Erythroblast (primary cell): ENCODE data around the gene ATRNL1.

ENCODE experiments used
- GATA1 ChIP-seq: IDR thresholded peaks from 2 replicates; pipeline ENCODE4 v1.6.1; 2011; ENCODE audit warnings: low read depth, mild to moderate bottlenecking, control low read depth, low read length, moderate library complexity
- POLR2A ChIP-seq: IDR thresholded peaks from 2 replicates; pipeline ENCODE4 v1.6.1; 2011; ENCODE audit warnings: mild to moderate bottlenecking, low read length

DNA sequence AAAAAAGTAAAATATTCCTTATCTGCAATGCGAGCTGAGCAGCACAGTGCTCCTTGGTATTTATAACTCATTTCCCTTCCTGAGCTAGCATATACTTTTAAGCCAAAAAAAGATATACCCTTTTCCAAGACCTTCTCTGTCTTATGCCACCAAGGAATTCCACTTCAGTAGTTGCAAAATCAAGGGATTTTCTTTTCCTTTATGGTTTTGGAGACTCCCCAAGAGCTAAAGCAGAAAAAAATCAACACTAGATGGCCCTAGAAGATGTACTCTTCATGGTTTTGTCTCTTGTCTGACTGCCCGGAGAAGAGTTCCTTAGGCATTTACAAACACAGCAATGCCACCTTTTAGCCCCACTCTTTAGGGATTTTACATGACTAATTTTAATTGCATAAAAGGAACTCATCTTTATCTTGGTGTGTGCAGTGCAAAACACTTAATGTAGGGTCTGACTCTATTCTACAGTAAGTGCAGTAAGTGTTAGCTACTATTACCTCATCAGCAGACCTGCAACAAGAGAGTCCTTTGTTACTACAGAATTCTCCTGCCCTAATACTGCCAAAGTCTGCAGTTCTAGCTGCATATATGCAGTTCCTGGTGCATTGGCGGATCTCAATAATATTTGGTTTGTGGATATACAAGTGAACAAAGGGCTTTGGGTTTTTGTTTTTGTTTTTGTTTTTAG lies 736.5 kb downstream of the ATRNL1 start:
- no peak for TF ChIP-seq POLR2A
- TF ChIP-seq GATA1 = no peak
